Effector memory CD8-positive, alpha-beta T cell (primary cell): ENCODE measurements around the gene OR7G3.

Experiments
- ATAC-seq: fragments of 150-1000 bp; cut with Tn5 transposase; replicated peaks from 2 replicates; pipeline ENCODE4 v1.10.0; 2021; ENCODE audit warnings: mild to moderate bottlenecking, moderate library complexity
- DNase-seq, 3 experiments: peaks; one replicate each; pipeline ENCODE4 v3.0.0; 2021
- H3K27ac Mint-ChIP-seq, 2 donors: one replicate each; pipeline ENCODE4 v1.8.0; 2022; ENCODE audit warnings: mild to moderate bottlenecking in 2 of 2, mixed read lengths in 2 of 2, moderate library complexity in 2 of 2
- H3K27me3 Mint-ChIP-seq, 2 donors: one replicate each; pipeline ENCODE4 v1.8.0; 2022; ENCODE audit warnings: mixed read lengths in 2 of 2
- H3K36me3 Mint-ChIP-seq: one replicate; pipeline ENCODE4 v1.8.0; 2022; ENCODE audit warnings: mild to moderate bottlenecking, moderate library complexity, mixed read lengths; ENCODE audit not compliant: insufficient read depth
- H3K4me1 Mint-ChIP-seq, 2 donors: one replicate each; pipeline ENCODE4 v1.8.0; 2022; ENCODE audit warnings: low read depth in 2 of 2, mixed read lengths in 2 of 2
- H3K4me3 Mint-ChIP-seq, 2 donors: one replicate each; pipeline ENCODE4 v1.8.0; 2022; ENCODE audit warnings: mild to moderate bottlenecking in 2 of 2, mixed read lengths in 2 of 2, moderate library complexity in 2 of 2
- H3K9me3 Mint-ChIP-seq, 2 donors: one replicate each; pipeline ENCODE4 v1.8.0; 2022; ENCODE audit warnings: mixed read lengths in 2 of 2
- total RNA-seq, 9 experiments: gene quantifications; one replicate each; lab custom pipeline; 2026; lab: John Stamatoyannopoulos, UW

Gene OR7G3
- total RNA-seq = 0 reads per million in 9 experiments

- Mint-ChIP-seq H3K27me3 (peaks cover 25 to 42% of the 10 kb centered on the region in 2 donors), H3K4me1 (peaks cover 2 to 4% of the 10 kb centered on the region in 2 donors), H3K27ac (no peak within 1 kb of the TSS), H3K4me3 (no peak within 1 kb of the TSS), H3K36me3 (peaks cover 6% of the 10 kb centered on the region), H3K9me3 (no peaks in the 10 kb centered on the region)
- ATAC-seq (no peak), DNase-seq (no peak)
Observed at GRCh38 chr19:9126900-9127405, at the start of gene OR7G3. TSS of gene OR7G3 (minus strand) at chr19:9126950. CDS start at chr19:9126950, 0 bp downstream.

GRCh38 chr19:9175326-9175725, 48.6 kb upstream of the OR7G3 start:
- no peak for ATAC-seq
- no peaks in the 10 kb centered on the region for H3K4me1 Mint-ChIP-seq
- H3K9me3 Mint-ChIP-seq = no peaks in the 10 kb centered on the region
- H3K27me3 Mint-ChIP-seq = peaks cover 9 to 13% of the 10 kb centered on the region in 2 donors
- no peak for DNase-seq
- H3K27ac Mint-ChIP-seq = no peak overlapping the region
- no peak overlapping the region for H3K4me3 Mint-ChIP-seq
- H3K36me3 Mint-ChIP-seq = no peaks in the 10 kb centered on the region

- Mint-ChIP-seq H3K36me3 (no peaks in the 10 kb centered on the region), H3K27me3 (no peaks in the 10 kb centered on the region), H3K4me1 (no peaks in the 10 kb centered on the region), H3K9me3 (no peaks in the 10 kb centered on the region), H3K4me3 (no peak overlapping the region), H3K27ac (no peak overlapping the region)
- no peak for DNase-seq
- ATAC-seq = no peak
Observed at GRCh38 chr19:9171393-9171991, 44.7 kb upstream of the OR7G3 start.

- no peak overlapping the region for H3K4me3 Mint-ChIP-seq
- no peak for ATAC-seq
- peaks cover 42% of the 10 kb centered on the region for H3K36me3 Mint-ChIP-seq
- DNase-seq = no peak
- peak overlapping the region in 1 of 2 donors; percentile 30 for H3K27ac Mint-ChIP-seq
- no peaks in the 10 kb centered on the region for H3K4me1 Mint-ChIP-seq
- no peaks in the 10 kb centered on the region for H3K9me3 Mint-ChIP-seq
- H3K27me3 Mint-ChIP-seq = no peaks in the 10 kb centered on the region
Observed at GRCh38 chr19:9166846-9167245, 40.1 kb upstream of the OR7G3 start.

GRCh38 chr19:9165261-9165660, 38.5 kb upstream of the OR7G3 start:
- Mint-ChIP-seq H3K4me1 (no peaks in the 10 kb centered on the region), H3K9me3 (no peaks in the 10 kb centered on the region), H3K36me3 (peaks cover 58% of the 10 kb centered on the region), H3K27ac (no peak overlapping the region), H3K4me3 (no peak overlapping the region), H3K27me3 (no peaks in the 10 kb centered on the region)
- ATAC-seq (no peak), DNase-seq (no peak)

- Mint-ChIP-seq H3K9me3 (no peaks in the 10 kb centered on the region), H3K4me3 (no peak overlapping the region), H3K27ac (no peak overlapping the region), H3K27me3 (no peaks in the 10 kb centered on the region), H3K36me3 (peaks cover 96% of the 10 kb centered on the region), H3K4me1 (no peaks in the 10 kb centered on the region)
- no peak for DNase-seq
- no peak for ATAC-seq
Observed at GRCh38 chr19:9161427-9161826, 34.7 kb upstream of the OR7G3 start.

GRCh38 chr19:9159891-9160290, 33.1 kb upstream of the OR7G3 start:
- Mint-ChIP-seq H3K27ac (no peak overlapping the region), H3K27me3 (no peaks in the 10 kb centered on the region), H3K36me3 (peaks cover 86% of the 10 kb centered on the region), H3K9me3 (no peaks in the 10 kb centered on the region), H3K4me3 (no peak overlapping the region), H3K4me1 (peaks cover 2 to 8% of the 10 kb centered on the region in 2 donors)
- DNase-seq (no peak), ATAC-seq (no peak)

- DNase-seq (no peak), ATAC-seq (no peak)
- H3K9me3 Mint-ChIP-seq = no peaks in the 10 kb centered on the region
- H3K4me1 Mint-ChIP-seq = peaks cover 16 to 38% of the 10 kb centered on the region in 2 donors
- no peak overlapping the region for H3K27ac Mint-ChIP-seq
- peaks cover 65% of the 10 kb centered on the region for H3K36me3 Mint-ChIP-seq
- no peaks in the 10 kb centered on the region for H3K27me3 Mint-ChIP-seq
- no peak overlapping the region for H3K4me3 Mint-ChIP-seq
Observed at GRCh38 chr19:9156304-9156703, 29.6 kb upstream of the OR7G3 start.

- ATAC-seq (no peak), DNase-seq (no peak)
- no peak overlapping the region for H3K4me3 Mint-ChIP-seq
- H3K4me1 Mint-ChIP-seq = peaks cover 24 to 46% of the 10 kb centered on the region in 2 donors
- H3K27ac Mint-ChIP-seq = no peak overlapping the region
- H3K36me3 Mint-ChIP-seq = peaks cover 58% of the 10 kb centered on the region
- no peaks in the 10 kb centered on the region for H3K27me3 Mint-ChIP-seq
- no peaks in the 10 kb centered on the region for H3K9me3 Mint-ChIP-seq
Observed at GRCh38 chr19:9155591-9155990, 28.8 kb upstream of the OR7G3 start.

GRCh38 chr19:9151367-9151766, 24.6 kb upstream of the OR7G3 start:
- Mint-ChIP-seq H3K4me3 (peak overlapping the region; percentile 28 to 44), H3K9me3 (no peaks in the 10 kb centered on the region), H3K36me3 (peaks cover 26% of the 10 kb centered on the region), H3K4me1 (peaks cover 51 to 81% of the 10 kb centered on the region in 2 donors), H3K27me3 (no peaks in the 10 kb centered on the region), H3K27ac (peak overlapping the region; percentile 59 to 83)
- DNase-seq (no peak), ATAC-seq (peak; percentile 95)

GRCh38 chr19:9150650-9151049, 23.9 kb upstream of the OR7G3 start:
- Mint-ChIP-seq H3K9me3 (no peaks in the 10 kb centered on the region), H3K27ac (peak overlapping the region; percentile 59 to 91), H3K36me3 (peaks cover 22% of the 10 kb centered on the region), H3K27me3 (no peaks in the 10 kb centered on the region), H3K4me1 (peaks cover 51 to 82% of the 10 kb centered on the region in 2 donors), H3K4me3 (peak overlapping the region; percentile 28 to 52)
- no peak for DNase-seq
- no peak for ATAC-seq

GRCh38 chr19:9149997-9150396, 23.2 kb upstream of the OR7G3 start:
- ATAC-seq (no peak), DNase-seq (no peak)
- H3K27ac Mint-ChIP-seq = peak overlapping the region; percentile 59 to 91
- H3K4me1 Mint-ChIP-seq = peaks cover 48 to 80% of the 10 kb centered on the region in 2 donors
- peaks cover 22% of the 10 kb centered on the region for H3K36me3 Mint-ChIP-seq
- H3K9me3 Mint-ChIP-seq = no peaks in the 10 kb centered on the region
- H3K4me3 Mint-ChIP-seq = peak overlapping the region; percentile 28 to 52
- no peaks in the 10 kb centered on the region for H3K27me3 Mint-ChIP-seq

GRCh38 chr19:9148697-9149096, 21.9 kb upstream of the OR7G3 start:
- ATAC-seq (no peak), DNase-seq (no peak)
- H3K4me3 Mint-ChIP-seq = peak overlapping the region in 1 of 2 donors; percentile 22
- H3K4me1 Mint-ChIP-seq = peaks cover 50 to 78% of the 10 kb centered on the region in 2 donors
- H3K9me3 Mint-ChIP-seq = no peaks in the 10 kb centered on the region
- H3K36me3 Mint-ChIP-seq = peaks cover 25% of the 10 kb centered on the region
- H3K27me3 Mint-ChIP-seq = no peaks in the 10 kb centered on the region
- H3K27ac Mint-ChIP-seq = peak overlapping the region; percentile 65 to 91

GRCh38 chr19:9146882-9147281, 20.1 kb upstream of the OR7G3 start:
- Mint-ChIP-seq H3K36me3 (peaks cover 25% of the 10 kb centered on the region), H3K9me3 (no peaks in the 10 kb centered on the region), H3K27ac (peak overlapping the region in 1 of 2 donors; percentile 49), H3K4me3 (no peak overlapping the region), H3K27me3 (no peaks in the 10 kb centered on the region), H3K4me1 (peaks cover 47 to 76% of the 10 kb centered on the region in 2 donors)
- ATAC-seq (no peak), DNase-seq (no peak)
